Esophagus muscularis mucosa (tissue), 4 donors: ENCODE data around the gene SRRT. TPM values are rescaled to one million over a fixed set of nuclear protein-coding genes. Genes with fewer than 3 reads are reported as not detected.

Experiments used
- DNase-seq: peaks from one replicate; pipeline ENCODE4 v3.0.0-alpha.2; 2017; ENCODE audit errors: extremely low spot score
- H3K27ac ChIP-seq, 4 donors: fragments of 200-600 bp; sonication (generic); replicated peaks in 1 of 4; 1 replicate in 3 of 4; 2 replicates in 1 of 4; pipeline ENCODE4 v1.5.1; 2016 to 2019; ENCODE audit warnings: mild to moderate bottlenecking in 1 of 4
- H3K27me3 ChIP-seq, 4 donors: fragments of 200-600 bp; sonication (generic); one replicate each; pipeline versions ENCODE4 v1.5.1 to v1.6.0; 2016 to 2019
- H3K36me3 ChIP-seq, 4 donors: fragments of 200-600 bp; sonication (generic); one replicate each; pipeline ENCODE4 v1.5.1; 2016 to 2019
- H3K4me1 ChIP-seq, 4 donors: fragments of 200-600 bp; sonication (generic); one replicate each; pipeline ENCODE4 v1.5.1; 2016 to 2019
- H3K4me3 ChIP-seq, 4 donors: fragments of 200-600 bp; sonication (generic); 1 replicate in 2 of 4; 2 replicates in 2 of 4; pipeline ENCODE4 v1.5.1; 2016 to 2019; ENCODE audit warnings: mild to moderate bottlenecking in 4 of 4, moderate library complexity in 1 of 4
- H3K9me3 ChIP-seq, 4 donors: fragments of 200-600 bp; sonication (generic); 1 replicate in 3 of 4; 2 replicates in 1 of 4; pipeline ENCODE4 v1.5.1; 2016 to 2019
- CTCF ChIP-seq, 3 experiments: fragments of 200-600 bp in 2 of 3; fragments of 450-650 bp in 1 of 3; sonication (generic) in 2 of 3; IDR thresholded peaks; one replicate each; pipeline ENCODE4 v1.5.1; 2017 to 2019; ENCODE audit warnings: antibody characterized with exemption in 3 of 3, mild to moderate bottlenecking in 2 of 3, moderate library complexity in 1 of 3
- EP300 ChIP-seq: sonication (generic); formaldehyde crosslinking; IDR thresholded peaks from one replicate; pipeline ENCODE4 v1.6.1; 2017; ENCODE audit warnings: antibody characterized with exemption
- POLR2A ChIP-seq: fragments of 450-650 bp; IDR thresholded peaks from one replicate; pipeline ENCODE4 v1.6.1; 2017; ENCODE audit warnings: antibody characterized with exemption, moderate library complexity, mild to moderate bottlenecking, low read depth
- POLR2AphosphoS5 ChIP-seq, 2 donors: sonication (generic); formaldehyde crosslinking; IDR thresholded peaks; one replicate each; pipeline ENCODE4 v1.6.1; 2017; ENCODE audit warnings: antibody characterized with exemption in 2 of 2
- WGBS: methylation state at CpG from one replicate; pipeline ENCODE4 v1.1.5; 2018; 5-methylcytosine and 5-hydroxymethylcytosine counted together
- intact Hi-C: fragments of 100-400 bp; cut with DNase I; formaldehyde crosslinking; loops from one replicate; pipeline ENCODE4 v1.15.1; 2023
- total RNA-seq, 4 donors: library from RNA; depleted of rRNA; stranded (reverse); fragments of >200 nt; gene quantifications; one replicate each; pipeline versions ENCODE4 v1.1.0 to v1.2.1, GENCODE V29; 2016

The SRRT gene
- total RNA-seq, 4 donors from 2014 or later, result 47.2 to 69.6 (median 61.7) TPM

GRCh38 chr7:100878013-100878412 is 3.1 kb downstream of the SRRT start:
- DNase-seq, result no peak
- Histone ChIP-seq H3K27me3 (peaks cover 0 to 10% (median 0%) of the 10 kb centered on the region in 4 donors), H3K4me1 (peaks cover 33 to 64% (median 57%) of the 10 kb centered on the region in 4 donors), H3K36me3 (peaks cover 22 to 73% (median 48%) of the 10 kb centered on the region in 4 donors), H3K9me3 (no peaks in the 10 kb centered on the region), H3K4me3 (no peak overlapping the region), H3K27ac (no peak overlapping the region)
- intact Hi-C loops, result no loop called here
- WGBS, result 72% methylated on average over 7 of the region's 7 CpGs
- TF ChIP-seq EP300, result no peak
- no peak for TF ChIP-seq POLR2AphosphoS5 (IDR thresholded peaks at IDR 0.05)
- no peak for TF ChIP-seq POLR2A
- TF ChIP-seq CTCF (IDR thresholded peaks at IDR 0.05), result no peak

- Histone ChIP-seq H3K36me3 (peaks cover 15 to 73% (median 49%) of the 10 kb centered on the region in 4 donors), H3K27ac (no peak overlapping the region), H3K4me3 (no peak overlapping the region), H3K4me1 (peaks cover 33 to 63% (median 58%) of the 10 kb centered on the region in 4 donors), H3K27me3 (peaks cover 0 to 10% (median 0%) of the 10 kb centered on the region in 4 donors), H3K9me3 (no peaks in the 10 kb centered on the region)
- DNase-seq, result no peak
- TF ChIP-seq POLR2AphosphoS5 (IDR thresholded peaks at IDR 0.05), result no peak
- TF ChIP-seq POLR2A, result no peak
- TF ChIP-seq CTCF (IDR thresholded peaks at IDR 0.05), result no peak
- intact Hi-C loops, result no loop called here
- WGBS, result 85% methylated on average over 6 of the region's 6 CpGs
These were observed 3.8 kb downstream of the SRRT start for GRCh38 chr7:100878685-100879084.

- 73% methylated on average over 11 of the region's 11 CpGs for WGBS
- no peak for TF ChIP-seq EP300
- TF ChIP-seq CTCF (IDR thresholded peaks at IDR 0.05), result no peak
- no peak for TF ChIP-seq POLR2A
- TF ChIP-seq POLR2AphosphoS5 (IDR thresholded peaks at IDR 0.05), result no peak
- intact Hi-C loops, result loop anchor here (10.0 kb wide), 1 partner anchor 175 kb away; the partner anchor contains the start of gene POP7
These were observed 4.9 kb downstream of the SRRT start for GRCh38 chr7:100879685-100880261.

GRCh38 chr7:100880645-100881044 is 5.7 kb downstream of the SRRT start:
- H3K9me3 ChIP-seq, result no peaks in the 10 kb centered on the region
- H3K4me3 ChIP-seq, result no peak overlapping the region
- peaks cover 32 to 89% (median 67%) of the 10 kb centered on the region in 4 donors for H3K36me3 ChIP-seq
- no peak for DNase-seq
- peaks cover 25 to 53% (median 49%) of the 10 kb centered on the region in 4 donors for H3K4me1 ChIP-seq
- H3K27ac ChIP-seq, result no peak overlapping the region
- no peaks in the 10 kb centered on the region for H3K27me3 ChIP-seq
- WGBS, result 90% methylated on average over 7 of the region's 7 CpGs
- TF ChIP-seq POLR2A (no peak), CTCF (IDR thresholded peaks at IDR 0.05) (no peak), POLR2AphosphoS5 (IDR thresholded peaks at IDR 0.05) (no peak), EP300 (no peak)
- intact Hi-C loops, result loop anchor here (10.0 kb wide), 1 partner anchor 176 kb away; the partner anchor contains the start of gene POP7

More at GRCh38 chr7:100879685-100880261, 4.9 kb downstream of the SRRT start:
- peaks cover 27 to 54% (median 51%) of the 10 kb centered on the region in 4 donors for H3K4me1 ChIP-seq
- peaks cover 0 to 8% (median 0%) of the 10 kb centered on the region in 4 donors for H3K27me3 ChIP-seq
- H3K4me3 ChIP-seq, result no peak overlapping the region
- no peaks in the 10 kb centered on the region for H3K9me3 ChIP-seq
- DNase-seq, result no peak
- peaks cover 23 to 80% (median 58%) of the 10 kb centered on the region in 4 donors for H3K36me3 ChIP-seq
- no peak overlapping the region for H3K27ac ChIP-seq
